ENCODE results near the gene TDRD6.

TDRD6 gene

GRCh38 chr6:46637933-46638332 lies 49.8 kb upstream of the TDRD6 start:
- Histone ChIP-seq H3K27ac (ENCODE audit: extremely low read depth, low read depth, low read length) (no peak overlapping the region), H3K4me3 (ENCODE audit: low read depth, low read length) (no peak overlapping the region), H3K36me3 (ENCODE audit: control insufficient read depth in 2 of 2, insufficient read depth in 1 of 2, low read length in 2 of 2) (no peaks in the 10 kb centered on the region), H3K9me3 (ENCODE audit: control insufficient read depth, insufficient read depth, low read depth, low read length) (no peaks in the 10 kb centered on the region), H3K4me1 (ENCODE audit: control insufficient read depth, insufficient read depth, low read length) (peaks cover 23% of the 10 kb centered on the region)
- no peak for TF ChIP-seq ZNF174 (tag by site-specific recombination; IDR thresholded peaks at IDR 0.05)
- TF ChIP-seq AEBP2 (tag by site-specific recombination; IDR thresholded peaks at IDR 0.05; ENCODE audit: borderline replicate concordance): no peak
- no peak for TF ChIP-seq ZNF248 (tag by site-specific recombination; IDR thresholded peaks at IDR 0.05)
- no peak for TF ChIP-seq PRDM10 (tag by site-specific recombination; IDR thresholded peaks at IDR 0.05)
- no peak for TF ChIP-seq KLF17 (tag by site-specific recombination; IDR thresholded peaks at IDR 0.05)
- TF ChIP-seq KLF1 (tag by site-specific recombination; IDR thresholded peaks at IDR 0.05): no peak
- TF ChIP-seq BCL11B (tag by site-specific recombination; IDR thresholded peaks at IDR 0.05; ENCODE audit: low read depth): no peak
- TF ChIP-seq ZNF747 (tag by site-specific recombination; IDR thresholded peaks at IDR 0.05): no peak
- TF ChIP-seq SP3 (tag by site-specific recombination; IDR thresholded peaks at IDR 0.05): no peak
- POLR2A ChIA-PET: no interaction called here
- CTCF ChIA-PET: interaction anchor here (0.7 to 1.3 kb wide), 2 partner anchors 15 to 18 kb away, joined by 3 read pairs; partner anchors contain the start of genes CYP39A1 and SLC25A27

GRCh38 chr6:46638650-46639049 lies 49.0 kb upstream of the TDRD6 start:
- Histone ChIP-seq H3K4me3 (ENCODE audit: low read depth, low read length) (no peak overlapping the region), H3K27ac (ENCODE audit: extremely low read depth, low read depth, low read length) (no peak overlapping the region; the same call in 1 of the 2 replicates), H3K4me1 (ENCODE audit: control insufficient read depth, insufficient read depth, low read length) (peaks cover 23% of the 10 kb centered on the region), H3K36me3 (ENCODE audit: control insufficient read depth in 2 of 2, insufficient read depth in 1 of 2, low read length in 2 of 2) (no peaks in the 10 kb centered on the region), H3K9me3 (ENCODE audit: control insufficient read depth, insufficient read depth, low read depth, low read length) (no peaks in the 10 kb centered on the region)
- TF ChIP-seq ZNF398 (tag by site-specific recombination; IDR thresholded peaks at IDR 0.05) (0 out of 2 replicates have a peak, but pooled peaks have one; percentile 20), ZNF302 (tag by site-specific recombination; IDR thresholded peaks at IDR 0.05; ENCODE audit: low read depth) (no peak)
- CTCF ChIA-PET: interaction anchor here (0.7 kb wide), 1 partner anchor 14 kb away, joined by 3 read pairs; the partner anchor contains the start of genes CYP39A1 and SLC25A27
- POLR2A ChIA-PET: no interaction called here

GRCh38 chr6:46642928-46643751 lies 44.5 kb upstream of the TDRD6 start:
- CTCF ChIA-PET: no interaction called here

More at GRCh38 chr6:46642928-46643751, 44.5 kb upstream of the TDRD6 start:
- no peak overlapping the region for H3K27ac ChIP-seq (ENCODE audit: extremely low read depth, low read depth, low read length)
- H3K9me3 ChIP-seq (ENCODE audit: control insufficient read depth, insufficient read depth, low read depth, low read length): no peaks in the 10 kb centered on the region
- peak; percentile 14; the same call in 1 of the 2 replicates for TF ChIP-seq SP7 (tag by site-specific recombination; IDR thresholded peaks at IDR 0.05)
- peak; percentile 8; the same call in 1 of the 2 replicates for TF ChIP-seq OSR2 (tag by site-specific recombination; IDR thresholded peaks at IDR 0.05)
- no peak for TF ChIP-seq ZNF266 (tag by site-specific recombination; IDR thresholded peaks at IDR 0.05; ENCODE audit: low read depth)
- no peak for TF ChIP-seq ZFP37 (tag by site-specific recombination; IDR thresholded peaks at IDR 0.05)
- POLR2A ChIA-PET: no interaction called here
- peaks cover 22% of the 10 kb centered on the region for H3K4me1 ChIP-seq (ENCODE audit: control insufficient read depth, insufficient read depth, low read length)
- H3K4me3 ChIP-seq (ENCODE audit: low read depth, low read length): no peak overlapping the region
- no peaks in the 10 kb centered on the region for H3K36me3 ChIP-seq (ENCODE audit: control insufficient read depth in 2 of 2, insufficient read depth in 1 of 2, low read length in 2 of 2)

Data from HEK293 (cell line).